OCI-LY3 (cell line): ENCODE measurements around the gene SIGLEC6.

ENCODE experiments used
- H2AFZ ChIP-seq: fragments of 200-600, 300-600 bp; shearing (Covaris generic); 2 replicates; pipeline ENCODE4 v1.6.0; 2014; ENCODE audit warnings: antibody characterized with exemption, low read depth, low read length
- H3K27ac ChIP-seq: fragments of 200-600, 300-600 bp; sonication (generic); 2 replicates; pipeline ENCODE4 v1.5.1; 2014; ENCODE audit warnings: mild to moderate bottlenecking, low read length, moderate library complexity, mixed read lengths
- H3K27me3 ChIP-seq: fragments of 200-600, 300-600 bp; sonication (generic); 2 replicates; pipeline ENCODE4 v1.6.1; 2014; ENCODE audit warnings: low read depth, low read length, mixed read lengths
- H3K36me3 ChIP-seq: fragments of 200-600, 300-600 bp; sonication (generic); replicated peaks from 2 replicates; pipeline ENCODE3; 2014; ENCODE audit warnings: low read depth, low read length, mixed read lengths
- H3K4me1 ChIP-seq: fragments of 300-600, 200-600 bp; sonication (generic); 2 replicates; pipeline ENCODE4 v1.6.1; 2014; ENCODE audit warnings: low read length, mixed read lengths
- H3K4me2 ChIP-seq: fragments of 200-600, 300-600 bp; sonication (generic); 2 replicates; pipeline ENCODE4 v1.6.1; 2014; ENCODE audit warnings: low read length, mixed read lengths
- H3K4me3 ChIP-seq: fragments of 300-600, 200-600 bp; sonication (generic); 2 replicates; pipeline ENCODE4 v1.5.1; 2014; ENCODE audit warnings: antibody characterized with exemption, mild to moderate bottlenecking, low read length, moderate library complexity
- H3K79me2 ChIP-seq: fragments of 300-600, 200-600 bp; shearing (Covaris generic); 2 replicates; pipeline ENCODE4 v1.6.1; 2014; ENCODE audit warnings: mild to moderate bottlenecking, low read length, mixed read lengths
- H3K9ac ChIP-seq: fragments of 300-600, 200-600 bp; shearing (Covaris generic); 2 replicates; pipeline ENCODE4 v1.6.0; 2014; ENCODE audit warnings: mild to moderate bottlenecking, low read length, moderate library complexity
- H3K9me3 ChIP-seq: fragments of 200-600, 300-600 bp; shearing (Covaris generic); 2 replicates; pipeline ENCODE4 v1.6.1; 2014; ENCODE audit warnings: low read length, mixed read lengths; ENCODE audit not compliant: insufficient read depth
- H4K20me1 ChIP-seq: fragments of 200-600, 300-600 bp; sonication (generic); 2 replicates; pipeline ENCODE4 v1.6.1; 2016; ENCODE audit warnings: low read length, mixed read lengths; ENCODE audit not compliant: insufficient read depth
- EZH2phosphoT487 ChIP-seq: fragments of 200-600 bp; shearing (Covaris generic); IDR thresholded peaks from 2 replicates; pipeline ENCODE4 v1.6.1; 2018; ENCODE audit warnings: antibody characterized with exemption, mixed run types, low read depth
- TF ChIP-seq, protein P1 (sequence below): fragments of 200-600, 300-600 bp; sonication (generic); IDR thresholded peaks from 2 replicates; pipeline ENCODE4 v1.5.1; 2014; ENCODE audit warnings: antibody characterized with exemption, low read length, low read depth

The SIGLEC6 gene

DNA sequence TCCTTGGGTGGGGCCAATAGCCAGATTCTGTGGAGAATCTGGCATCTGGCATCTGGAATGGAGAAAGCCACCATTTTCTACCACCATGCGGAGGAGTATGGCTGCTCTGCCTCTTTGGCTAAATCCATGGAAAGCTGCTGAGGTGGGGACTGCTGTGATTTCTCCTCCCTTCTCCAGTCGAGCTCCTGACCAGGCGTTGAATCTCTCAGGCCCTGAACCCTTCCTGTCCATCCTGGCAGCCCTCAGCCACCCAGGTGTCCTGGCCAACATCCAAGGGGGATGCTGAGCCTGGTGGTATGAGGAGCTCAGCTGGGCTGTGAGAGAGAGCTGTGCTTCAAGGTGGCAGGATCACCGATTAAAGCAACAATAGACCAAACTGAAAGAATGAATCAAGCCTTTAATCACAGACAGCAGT lies 17.4 kb upstream of the SIGLEC6 start:
- Histone ChIP-seq H3K27me3 (peaks cover 70% of the 10 kb centered on the region), H3K4me1 (peaks cover 22% of the 10 kb centered on the region), H3K4me3 (no peak overlapping the region), H3K9ac (no peak overlapping the region), H3K4me2 (no peak overlapping the region), H3K79me2 (no peaks in the 10 kb centered on the region), H2AFZ (no peak overlapping the region), H3K9me3 (no peaks in the 10 kb centered on the region), H3K36me3 (no peaks in the 10 kb centered on the region), H4K20me1 (peaks cover 2% of the 10 kb centered on the region; the same call in 1 of the 2 replicates), H3K27ac (no peak overlapping the region)
- TF ChIP-seq, protein P1, sequence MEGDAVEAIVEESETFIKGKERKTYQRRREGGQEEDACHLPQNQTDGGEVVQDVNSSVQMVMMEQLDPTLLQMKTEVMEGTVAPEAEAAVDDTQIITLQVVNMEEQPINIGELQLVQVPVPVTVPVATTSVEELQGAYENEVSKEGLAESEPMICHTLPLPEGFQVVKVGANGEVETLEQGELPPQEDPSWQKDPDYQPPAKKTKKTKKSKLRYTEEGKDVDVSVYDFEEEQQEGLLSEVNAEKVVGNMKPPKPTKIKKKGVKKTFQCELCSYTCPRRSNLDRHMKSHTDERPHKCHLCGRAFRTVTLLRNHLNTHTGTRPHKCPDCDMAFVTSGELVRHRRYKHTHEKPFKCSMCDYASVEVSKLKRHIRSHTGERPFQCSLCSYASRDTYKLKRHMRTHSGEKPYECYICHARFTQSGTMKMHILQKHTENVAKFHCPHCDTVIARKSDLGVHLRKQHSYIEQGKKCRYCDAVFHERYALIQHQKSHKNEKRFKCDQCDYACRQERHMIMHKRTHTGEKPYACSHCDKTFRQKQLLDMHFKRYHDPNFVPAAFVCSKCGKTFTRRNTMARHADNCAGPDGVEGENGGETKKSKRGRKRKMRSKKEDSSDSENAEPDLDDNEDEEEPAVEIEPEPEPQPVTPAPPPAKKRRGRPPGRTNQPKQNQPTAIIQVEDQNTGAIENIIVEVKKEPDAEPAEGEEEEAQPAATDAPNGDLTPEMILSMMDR = no peak
- no peak for TF ChIP-seq EZH2phosphoT487

DNA sequence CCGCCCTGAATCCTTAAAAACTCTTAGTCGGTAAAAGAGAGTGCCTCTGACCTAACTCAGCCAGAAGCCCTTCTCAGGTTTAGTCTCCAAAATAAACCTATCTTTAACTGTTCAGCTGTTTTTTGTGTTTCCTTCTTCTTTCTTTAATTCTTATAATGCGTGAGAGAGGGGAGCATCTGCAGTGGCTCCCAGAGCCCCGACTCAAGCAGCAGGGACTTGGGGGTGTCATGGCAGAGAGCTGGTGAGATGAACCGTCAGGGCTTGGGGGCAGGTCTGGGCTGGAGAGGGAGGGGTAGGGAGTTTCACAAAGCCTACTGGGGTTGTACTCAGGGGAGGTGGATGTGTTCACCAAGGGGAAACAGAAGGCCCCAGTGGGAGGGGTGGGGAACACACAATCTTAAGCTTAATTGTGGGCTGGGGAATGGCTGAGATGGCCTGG lies 16.8 kb upstream of the SIGLEC6 start:
- no peaks in the 10 kb centered on the region for H3K9me3 ChIP-seq
- H3K27ac ChIP-seq = no peak overlapping the region
- no peak overlapping the region for H3K9ac ChIP-seq
- no peak overlapping the region for H3K4me3 ChIP-seq
- H3K79me2 ChIP-seq = no peaks in the 10 kb centered on the region
- H3K4me1 ChIP-seq = peaks cover 22% of the 10 kb centered on the region
- H3K27me3 ChIP-seq = peaks cover 67% of the 10 kb centered on the region
- no peaks in the 10 kb centered on the region for H3K36me3 ChIP-seq
- no peak overlapping the region for H2AFZ ChIP-seq
- TF ChIP-seq EZH2phosphoT487 = no peak
- TF ChIP-seq, protein P1 = no peak
- peaks cover 2% of the 10 kb centered on the region; the same call in 1 of the 2 replicates for H4K20me1 ChIP-seq
- H3K4me2 ChIP-seq = no peak overlapping the region

DNA sequence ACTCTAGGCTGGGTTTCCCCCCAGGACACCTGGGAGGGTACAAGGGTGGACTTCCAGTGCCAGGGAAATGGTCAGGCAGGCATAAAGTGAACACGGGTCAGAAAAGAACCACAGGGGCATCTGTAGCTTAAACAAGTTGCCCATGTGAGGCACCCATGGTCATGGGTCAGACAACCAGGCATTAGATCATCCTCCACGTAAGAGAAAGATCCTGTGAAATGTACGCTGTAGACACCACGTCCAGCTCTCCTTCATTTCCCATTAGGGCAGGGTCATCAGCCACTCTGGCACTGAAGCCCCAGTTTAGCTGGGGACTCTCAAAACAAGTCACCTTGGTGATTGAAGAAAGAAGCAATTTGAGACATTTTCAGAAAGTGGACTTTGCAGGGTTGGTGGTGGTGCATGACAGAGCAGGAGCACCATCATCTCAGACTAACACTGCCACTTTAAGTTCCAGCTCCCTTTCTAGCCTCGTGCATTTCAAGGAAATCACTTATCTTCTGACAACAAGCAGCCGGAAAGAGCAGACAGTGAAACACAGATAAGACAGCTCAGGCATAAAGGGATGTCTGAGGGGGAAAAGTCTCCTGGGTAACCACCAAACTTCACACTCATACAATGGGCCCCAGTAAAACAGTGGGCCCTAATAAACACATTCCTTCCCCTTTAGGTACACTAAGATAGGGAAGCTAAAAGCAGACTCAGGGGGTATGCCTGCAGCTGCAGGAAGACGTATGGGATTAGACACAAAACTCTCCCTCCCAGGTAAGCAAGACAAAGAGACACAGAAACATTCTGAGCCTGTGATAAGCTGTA lies 16.1 kb upstream of the SIGLEC6 start:
- Histone ChIP-seq H2AFZ (no peak overlapping the region), H3K4me3 (no peak overlapping the region), H3K9ac (no peak overlapping the region), H3K4me1 (peaks cover 22% of the 10 kb centered on the region), H3K79me2 (no peaks in the 10 kb centered on the region), H3K27me3 (peaks cover 63% of the 10 kb centered on the region), H3K9me3 (no peaks in the 10 kb centered on the region), H3K36me3 (no peaks in the 10 kb centered on the region), H3K27ac (no peak overlapping the region), H3K4me2 (no peak overlapping the region), H4K20me1 (peaks cover 2% of the 10 kb centered on the region; the same call in 1 of the 2 replicates)
- TF ChIP-seq, protein P1 = no peak
- TF ChIP-seq EZH2phosphoT487 = no peak

DNA sequence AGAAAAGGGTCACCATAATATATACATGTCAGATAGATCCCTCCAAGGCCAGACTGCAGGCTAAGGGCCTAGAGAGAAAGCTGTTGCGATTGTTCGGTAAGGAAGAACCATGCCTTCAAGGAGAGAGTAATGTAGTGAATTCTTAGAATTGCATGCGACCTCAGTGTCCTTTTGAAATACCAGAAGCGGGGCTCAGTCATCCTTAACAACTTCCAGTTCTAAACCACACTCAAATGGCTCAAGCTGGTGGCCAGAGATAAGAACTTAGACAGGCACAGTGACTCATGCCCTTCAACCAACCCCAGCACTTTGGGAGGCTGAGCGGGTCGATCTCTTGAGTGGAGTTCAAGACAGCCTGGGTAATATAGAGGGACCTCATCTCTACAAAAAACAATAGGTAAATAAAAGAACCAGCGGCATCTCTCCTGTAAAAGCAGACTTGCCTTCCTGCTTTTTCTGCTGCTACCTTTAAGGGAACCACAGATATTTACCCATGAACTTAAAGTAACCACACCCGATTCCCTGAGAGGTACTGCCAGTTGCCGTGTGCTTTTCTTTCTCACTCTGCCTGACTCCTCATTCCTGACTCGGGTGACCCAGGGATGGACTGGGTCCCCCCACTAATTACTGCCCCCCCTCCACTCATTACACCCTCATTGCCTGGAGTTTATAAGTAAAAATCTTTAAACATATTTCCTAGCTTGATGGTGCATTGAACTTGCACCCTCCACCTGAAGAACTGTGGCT lies 15.4 kb upstream of the SIGLEC6 start:
- no peaks in the 10 kb centered on the region for H3K9me3 ChIP-seq
- H3K36me3 ChIP-seq = no peaks in the 10 kb centered on the region
- no peak overlapping the region for H3K9ac ChIP-seq
- H3K79me2 ChIP-seq = no peaks in the 10 kb centered on the region
- peaks cover 2% of the 10 kb centered on the region; the same call in 1 of the 2 replicates for H4K20me1 ChIP-seq
- no peak overlapping the region for H2AFZ ChIP-seq
- H3K27ac ChIP-seq = no peak overlapping the region
- no peak overlapping the region for H3K4me3 ChIP-seq
- peaks cover 57% of the 10 kb centered on the region for H3K27me3 ChIP-seq
- TF ChIP-seq, protein P1 = no peak
- TF ChIP-seq EZH2phosphoT487 = no peak
- peaks cover 19% of the 10 kb centered on the region for H3K4me1 ChIP-seq
- H3K4me2 ChIP-seq = no peak overlapping the region
